AG09319 (cell line): Measurements from ENCODE around the gene CACNA1I.
A peak's percentile ranks its signal among the peaks of the same experiment; 100 is the strongest.

ENCODE experiments used
- DNase-seq: peaks from one replicate; pipeline ENCODE4 v3.0.0-alpha.2; 2010; ENCODE audit warnings: low read depth; ENCODE audit errors: extremely low read depth
- CTCF ChIP-seq: IDR thresholded peaks from 2 replicates; pipeline ENCODE4 v1.5.1; 2011; ENCODE audit warnings: low read depth, mild to moderate bottlenecking, inconsistent platforms, low read length, moderate library complexity

CACNA1I gene

DNA sequence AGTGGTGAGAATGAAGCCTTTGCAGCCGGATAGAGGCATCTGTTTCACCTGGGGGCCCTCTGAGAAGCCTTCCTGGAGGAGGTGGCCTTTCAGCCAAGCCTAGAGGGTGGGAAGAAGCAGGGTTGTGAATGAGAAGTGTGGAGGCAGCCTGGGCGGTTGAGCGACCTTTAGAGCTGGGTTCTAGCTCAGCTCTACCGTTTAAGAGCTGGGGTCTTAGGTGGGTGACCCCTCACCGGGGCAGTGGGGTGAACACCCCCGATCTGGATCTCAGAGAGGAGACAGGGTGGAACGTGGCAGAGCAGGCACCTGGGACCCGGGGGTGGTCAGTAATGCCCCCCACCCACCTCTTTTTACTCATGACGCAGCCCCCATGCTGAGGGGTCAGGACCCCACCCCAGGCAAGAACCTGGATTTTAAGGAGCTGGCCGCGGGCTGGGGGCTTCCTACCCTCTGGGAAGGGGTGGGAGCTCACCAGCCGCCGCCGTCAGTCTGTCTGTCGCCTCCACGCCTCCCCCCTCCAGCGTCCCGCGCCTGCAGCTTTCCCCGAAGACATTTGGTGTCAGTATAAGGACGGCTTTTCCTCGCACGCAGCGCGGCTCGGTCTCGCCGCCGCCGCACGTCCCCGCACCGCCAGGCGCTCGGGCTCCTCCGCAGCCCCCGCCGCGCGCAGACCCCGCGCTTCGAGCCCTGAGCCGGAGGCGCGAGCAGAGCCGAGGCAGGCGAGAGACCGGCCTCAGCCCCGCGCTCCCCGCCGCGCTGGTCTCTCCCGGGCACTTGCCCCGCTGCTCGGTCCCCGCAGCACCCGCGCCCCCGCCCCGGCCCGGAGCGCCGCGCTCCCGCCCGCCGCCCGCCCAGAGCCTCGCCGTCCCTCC, 13.3 kb upstream of the CACNA1I start:
- TF ChIP-seq CTCF = peak; percentile 1; the same call in 1 of the 2 replicates
- DNase-seq = no peak

DNA sequence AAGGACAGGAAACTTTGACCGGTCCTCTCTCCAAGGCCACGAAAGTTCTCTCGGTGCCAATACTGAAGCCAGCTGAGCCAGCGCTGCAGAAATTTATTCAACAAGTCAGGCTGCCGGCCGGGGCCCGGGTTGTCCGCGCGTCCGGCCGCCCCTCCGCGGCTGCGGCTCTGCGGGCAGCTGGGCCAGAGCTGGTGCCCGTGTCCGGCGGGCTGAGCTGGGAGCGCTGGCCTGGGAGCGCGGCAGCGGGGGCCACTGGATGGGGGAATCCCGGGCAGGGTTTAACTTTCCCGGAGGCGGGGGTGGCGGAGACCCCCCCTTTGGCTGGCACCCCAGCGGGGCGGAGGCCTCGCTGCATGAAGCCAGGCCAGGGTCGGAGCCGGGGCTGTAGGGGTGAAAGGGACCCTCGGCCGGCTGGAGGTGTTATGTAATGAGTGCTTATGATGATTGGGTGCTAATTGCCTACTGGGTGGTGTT, 12.3 kb upstream of the CACNA1I start:
- no peak for DNase-seq
- TF ChIP-seq CTCF = no peak

DNA sequence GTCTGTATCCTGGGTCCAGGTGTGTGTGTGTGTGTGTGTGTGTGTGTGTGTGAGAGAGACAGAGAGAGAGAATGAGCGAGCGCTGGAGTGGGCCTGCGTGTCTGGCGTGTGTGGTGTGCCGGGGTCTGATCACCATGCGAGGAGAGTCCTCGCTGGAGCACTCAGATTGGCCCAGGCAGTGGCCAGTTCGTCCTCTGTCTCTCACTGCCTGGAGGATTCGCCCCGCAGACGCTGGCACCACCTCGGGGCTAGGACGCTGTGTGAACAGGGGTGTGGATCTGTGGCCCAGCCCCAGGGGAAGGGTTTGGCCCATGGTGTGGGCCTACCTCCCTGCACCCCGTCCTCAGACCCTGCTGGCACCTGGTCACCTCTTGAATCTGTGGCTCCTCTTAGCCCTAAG, 11.6 kb upstream of the CACNA1I start:
- no peak for TF ChIP-seq CTCF
- no peak for DNase-seq

- no peak for DNase-seq
- TF ChIP-seq CTCF = peak; percentile 35
These were observed 11.0 kb upstream of the CACNA1I start for GRCh38 chr22:39559456-39560105.

GRCh38 chr22:39560127-39560526, 10.4 kb upstream of the CACNA1I start:
- TF ChIP-seq CTCF = no peak
- no peak for DNase-seq

DNA sequence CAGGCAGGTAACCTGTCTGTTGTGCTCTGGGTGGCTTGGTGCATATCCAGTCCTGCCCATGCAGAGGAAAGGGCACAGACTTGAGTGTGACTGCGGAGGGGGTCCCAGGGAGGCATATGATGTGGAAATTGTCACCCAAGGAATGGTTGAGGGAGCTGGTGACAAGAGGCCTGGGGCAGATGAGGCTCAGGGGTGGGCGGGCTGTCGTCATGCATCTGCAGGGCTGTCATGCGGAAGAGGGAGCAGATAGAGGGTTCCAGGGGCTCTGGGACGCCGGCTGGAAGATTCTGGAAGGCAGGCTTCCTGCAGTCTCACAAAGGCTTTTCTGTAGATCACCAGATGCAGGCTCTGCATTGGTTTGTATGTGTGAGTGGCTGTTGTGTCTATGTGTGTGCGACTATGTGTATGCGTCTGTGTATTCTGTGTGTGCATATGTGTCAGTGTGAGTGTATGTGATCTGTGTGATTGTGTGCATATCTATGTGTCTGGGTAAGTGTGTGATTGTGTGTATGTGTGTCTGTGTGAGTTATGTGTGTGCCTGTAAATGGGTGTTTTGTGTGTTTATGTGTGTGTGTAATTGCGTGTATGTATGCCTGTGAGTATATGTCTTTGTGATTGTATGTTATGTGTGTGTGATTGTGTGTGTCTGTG, 7.6 kb upstream of the CACNA1I start:
- no peak for TF ChIP-seq CTCF
- no peak for DNase-seq
